IMR-90 (cell line): ENCODE results near the gene SYS1. TPM values are rescaled to one million over a fixed set of nuclear protein-coding genes. Genes with fewer than 3 reads are reported as not detected.

Experiments used
- ATAC-seq: fragments of 200-7000 bp; cut with Tn5 transposase; 2 replicates; pipeline ENCODE4 v1.9.1; 2020; ENCODE audit warnings: low read depth, mild to moderate bottlenecking, moderate library complexity
- BruUV-seq: library from RNA; stranded (reverse); fragments of 400-500 nt; replicated peaks from 2 replicates; lab custom pipeline; 2021; lab: Mats Ljungman, UMichigan
- CTCF ChIA-PET: fragments of 300-600 bp; formaldehyde crosslinking; extraction: SDS; loops from one replicate; lab custom pipeline; 2021; ENCODE audit warnings: antibody characterized with exemption; lab: Yijun Ruan, JAX
- POLR2A ChIA-PET: fragments of 300-600 bp; sonication (Branson Sonifier 250); formaldehyde crosslinking; loops from one replicate; lab custom pipeline; 2022; ENCODE audit warnings: antibody characterized with exemption; ENCODE audit not compliant: unreplicated experiment; lab: Charles Lee
- DNase-seq: peaks from one replicate; pipeline ENCODE4 v3.0.0; 2013
- H2AFZ ChIP-seq: replicated peaks from 2 replicates; pipeline ENCODE3; 2013; ENCODE audit warnings: low read length, mild to moderate bottlenecking; ENCODE audit not compliant: poor library complexity
- H2AK5ac ChIP-seq: 2 replicates; pipeline ENCODE4 v1.6.1; 2013; ENCODE audit warnings: low read depth, low read length, inconsistent platforms
- H2AK9ac ChIP-seq: replicated peaks from 2 replicates; pipeline ENCODE3; 2013; ENCODE audit warnings: mild to moderate bottlenecking, low read depth, low read length, moderate library complexity; ENCODE audit not compliant: poor library complexity
- H2BK120ac ChIP-seq: 2 replicates; pipeline ENCODE4 v1.6.1; 2013; ENCODE audit warnings: low read depth, low read length, inconsistent platforms
- H2BK15ac ChIP-seq: 3 replicates; pipeline ENCODE4 v1.6.1; 2013; ENCODE audit warnings: low read depth, low read length, inconsistent platforms
- H2BK20ac ChIP-seq: 2 replicates; pipeline ENCODE4 v1.6.1; 2013; ENCODE audit warnings: low read depth, mild to moderate bottlenecking, inconsistent platforms, low read length, moderate library complexity
- H2BK5ac ChIP-seq: 2 replicates; pipeline ENCODE4 v1.6.1; 2013; ENCODE audit warnings: mild to moderate bottlenecking, low read depth, low read length, inconsistent platforms; ENCODE audit not compliant: poor library complexity, severe bottlenecking
- H3K14ac ChIP-seq: replicated peaks from 2 replicates; pipeline ENCODE4 v1.6.1; 2013; ENCODE audit warnings: low read depth, low read length, inconsistent platforms
- H3K18ac ChIP-seq: 2 replicates; pipeline ENCODE4 v1.6.1; 2013; ENCODE audit warnings: low read depth, low read length, control low read depth
- H3K23ac ChIP-seq: 2 replicates; pipeline ENCODE4 v1.6.1; 2013; ENCODE audit warnings: low read depth, low read length, inconsistent platforms
- H3K27ac ChIP-seq: 2 replicates; pipeline ENCODE4 v1.5.1; 2013; ENCODE audit warnings: mild to moderate bottlenecking, control low read depth, low read length; ENCODE audit not compliant: insufficient read depth
- H3K27me3 ChIP-seq: 2 replicates; pipeline ENCODE4 v1.6.1; 2013; ENCODE audit warnings: low read length; ENCODE audit not compliant: control insufficient read depth, insufficient read depth
- H3K36me3 ChIP-seq: 2 replicates; pipeline ENCODE4 v1.6.1; 2013; ENCODE audit warnings: low read length, mixed read lengths; ENCODE audit not compliant: control insufficient read depth, insufficient read depth
- H3K4ac ChIP-seq: 2 replicates; pipeline ENCODE4 v1.6.1; 2013; ENCODE audit warnings: low read depth, low read length, inconsistent platforms
- H3K4me1 ChIP-seq: 2 replicates; pipeline ENCODE4 v1.6.1; 2013; ENCODE audit warnings: low read length, mixed read lengths; ENCODE audit not compliant: control insufficient read depth, insufficient read depth
- H3K4me2 ChIP-seq: 2 replicates; pipeline ENCODE4 v1.6.1; 2013; ENCODE audit warnings: low read depth, mild to moderate bottlenecking, control low read depth, low read length, moderate library complexity
- H3K4me3 ChIP-seq: 2 replicates; pipeline ENCODE4 v1.5.1; 2013; ENCODE audit warnings: low read depth, mild to moderate bottlenecking, control low read depth, low read length, moderate library complexity; ENCODE audit not compliant: insufficient read depth
- H3K56ac ChIP-seq: 2 replicates; pipeline ENCODE4 v1.6.1; 2013; ENCODE audit warnings: low read length, inconsistent platforms; ENCODE audit not compliant: insufficient read depth; ENCODE audit errors: extremely low read depth
- H3K79me1 ChIP-seq, 2 experiments: 2 replicates each; pipeline ENCODE4 v1.6.1; 2013; ENCODE audit warnings: low read length in 2 of 2, inconsistent platforms in 1 of 2, low read depth in 1 of 2
- H3K9ac ChIP-seq: 2 replicates; pipeline ENCODE4 v1.6.1; 2013; ENCODE audit warnings: low read depth, low read length, control low read depth
- H3K9me1 ChIP-seq: 2 replicates; pipeline ENCODE4 v1.6.1; 2013; ENCODE audit warnings: low read length, inconsistent platforms; ENCODE audit not compliant: insufficient read depth
- H3K9me3 ChIP-seq: 2 replicates; pipeline ENCODE4 v1.6.1; 2013; ENCODE audit warnings: low read length; ENCODE audit not compliant: control insufficient read depth, insufficient read depth
- H4K20me1 ChIP-seq: 2 replicates; pipeline ENCODE4 v1.6.1; 2013; ENCODE audit warnings: low read length, inconsistent platforms; ENCODE audit not compliant: insufficient read depth
- H4K5ac ChIP-seq: 2 replicates; pipeline ENCODE4 v1.6.1; 2013; ENCODE audit warnings: mild to moderate bottlenecking, low read depth, low read length, control low read depth
- H4K8ac ChIP-seq, 2 experiments: 2 replicates each; pipeline ENCODE4 v1.6.1; 2013; ENCODE audit warnings: low read depth in 2 of 2, low read length in 2 of 2, control low read depth in 1 of 2, inconsistent platforms in 1 of 2
- H4K91ac ChIP-seq: 2 replicates; pipeline ENCODE4 v1.6.1; 2013; ENCODE audit warnings: low read depth, low read length, inconsistent platforms; ENCODE audit not compliant: insufficient read depth
- MAZ ChIP-seq: IDR thresholded peaks from 2 replicates; pipeline ENCODE4 v1.6.1; 2012; ENCODE audit warnings: low read depth, mild to moderate bottlenecking, low read length, improper control_type of control experiment, moderate library complexity, borderline replicate concordance
- RCOR1 ChIP-seq: IDR thresholded peaks from 2 replicates; pipeline ENCODE4 v1.6.1; 2012; ENCODE audit warnings: mild to moderate bottlenecking, low read length, improper control_type of control experiment; ENCODE audit not compliant: insufficient replicate concordance
- WGBS, 2 experiments: methylation state at CpG; one replicate each; pipeline versions ENCODE4 v1.1.5 to v1.1.7; 2013; ENCODE audit warnings: missing lambda C conversion rate in 2 of 2; ENCODE audit not compliant: insufficient read length in 1 of 2; ENCODE audit errors: extremely low coverage in 2 of 2; 5-methylcytosine and 5-hydroxymethylcytosine counted together
- dilution Hi-C: fragments of 300-500 bp; cut with HindIII; formaldehyde crosslinking; loops from one replicate; pipeline ENCODE4 v1.14.3; 2018; ENCODE audit warnings: low sequenced_read_pairs; ENCODE audit not compliant: unreplicated experiment
- in situ Hi-C: fragments of 300-500 bp; cut with MboI; formaldehyde crosslinking; loops from 3 replicates; pipeline ENCODE4 v1.14.3; 2019; ENCODE audit warnings: low sequenced_read_pairs, inconsistent platforms, mixed read lengths
- intact Hi-C: fragments of 100-400 bp; cut with micrococcal nuclease; formaldehyde crosslinking; loops from 2 replicates; pipeline ENCODE4 v1.10.0; 2022
- polyA plus RNA-seq, 3 experiments: library from polyadenylated mRNA; depleted of rRNA; stranded (reverse); fragments of >200 nt; gene quantifications; 2 replicates each; pipeline ENCODE4 v1.2.3, GENCODE V29; 2012; ENCODE audit warnings: low replicate concordance in 1 of 3
- total RNA-seq: library from RNA; depleted of rRNA; stranded (reverse); fragments of >200 nt; gene quantifications from 2 replicates; pipeline ENCODE4 v1.2.3, GENCODE V29; 2012

The SYS1 gene
- total and polyA plus RNA-seq, 2 of the 4 experiments (the other 2 are of a cell fraction), result 12.9 to 24.6 TPM

- Histone ChIP-seq H3K36me3 (peaks cover 38% of the 10 kb centered on the region), H2AK5ac (peak overlapping the region; percentile 50; the same call in 1 of the 2 replicates), H4K20me1 (peaks cover 45% of the 10 kb centered on the region), H3K9me1 (peaks cover 48% of the 10 kb centered on the region), H4K8ac (0 out of 4 replicates have a peak overlapping the region, but pooled peaks of 1 of the 2 experiments have one; percentile 22), H3K9ac (no peak overlapping the region), H2BK5ac (peak overlapping the region; percentile 95), H4K91ac (peak overlapping the region; percentile 21; the same call in 1 of the 2 replicates), H2BK20ac (no peak overlapping the region), H3K56ac (no peak overlapping the region), H3K79me1 (peaks cover 30 to 96% of the 10 kb centered on the region in 2 experiments), H2BK15ac (no peak overlapping the region), H2BK120ac (peak overlapping the region; percentile 8; the same call in 1 of the 2 replicates), H3K14ac (no peak overlapping the region), H3K23ac (peak overlapping the region; percentile 19; the same call in 1 of the 2 replicates), H3K18ac (no peak overlapping the region), H3K27ac (peak overlapping the region; percentile 31; the same call in 1 of the 2 replicates), H3K4me1 (peaks cover 73% of the 10 kb centered on the region), H3K4ac (peak overlapping the region; percentile 42), H3K9me3 (no peaks in the 10 kb centered on the region), H4K5ac (no peak overlapping the region), H2AFZ (no peak overlapping the region), H3K27me3 (no peaks in the 10 kb centered on the region), H3K4me2 (no peak overlapping the region), H3K4me3 (no peak overlapping the region), H2AK9ac (no peak overlapping the region)
- WGBS, 2 experiments, result no CpG with 5 or more reads among the region's 5 CpGs
- no TSS peak for BruUV-seq
- CTCF ChIA-PET, result interaction anchor here (0.6 to 2.5 kb wide), 2 partner anchors 23 to 1502 kb away, joined by 4 to 8 read pairs; partner anchors contain the start of gene SYS1
- POLR2A ChIA-PET, result no interaction called here
- intact Hi-C loops, result no loop called here
- ATAC-seq, result no peak
- in situ Hi-C loops, result loop anchor here (25.0 kb wide), 1 partner anchor 572 kb away; the partner anchor contains the start of gene PLTP
- TF ChIP-seq MAZ (no peak), RCOR1 (peak; percentile 45)
- dilution Hi-C loops, result no loop called here
- DNase-seq, result no peak
These were observed 22.6 kb upstream of the SYS1 start for GRCh38 chr20:45340236-45340847.
